Brain microvascular endothelial cell (primary cell): ENCODE data around the gene HYCC2.
"Not testable (repeated sequence)": the region's sequence is repeated elsewhere in the genome, so short reads cannot be mapped to it uniquely, and the experiment has no call there.

ENCODE experiments used
- DNase-seq: peaks from one replicate; pipeline ENCODE4 v3.0.0-alpha.2; 2020
- H3K27ac ChIP-seq: fragments of 250-450 bp; sonication (Bioruptor Pico); 2 replicates; pipeline ENCODE4 v1.5.1; 2020; ENCODE audit warnings: mild to moderate bottlenecking, moderate library complexity
- H3K27me3 ChIP-seq: fragments of 250-450 bp; sonication (Bioruptor Pico); replicated peaks from 2 replicates; pipeline ENCODE4 v1.5.1; 2020; ENCODE audit warnings: mild to moderate bottlenecking
- H3K36me3 ChIP-seq: fragments of 250-450 bp; sonication (Bioruptor Pico); replicated peaks from 2 replicates; pipeline ENCODE4 v1.5.1; 2020; ENCODE audit warnings: mild to moderate bottlenecking
- H3K4me3 ChIP-seq: 2 replicates; pipeline ENCODE4 v1.5.1; 2011; ENCODE audit warnings: low read depth, mild to moderate bottlenecking, control low read depth, low read length, moderate library complexity
- in situ Hi-C: cut with HindIII; loops from 2 replicates; pipeline ENCODE4 v1.10.0; 2017; ENCODE audit warnings: low sequenced_read_pairs, low pct_ligation_motif_present
- TF ChIP-seq, protein P1 (sequence below): IDR thresholded peaks from 2 replicates; pipeline ENCODE4 v1.5.1; 2011; ENCODE audit warnings: low read depth, mild to moderate bottlenecking, moderate library complexity, low read length, control low read depth, inconsistent platforms; ENCODE audit errors: missing control alignments

Gene HYCC2

DNA sequence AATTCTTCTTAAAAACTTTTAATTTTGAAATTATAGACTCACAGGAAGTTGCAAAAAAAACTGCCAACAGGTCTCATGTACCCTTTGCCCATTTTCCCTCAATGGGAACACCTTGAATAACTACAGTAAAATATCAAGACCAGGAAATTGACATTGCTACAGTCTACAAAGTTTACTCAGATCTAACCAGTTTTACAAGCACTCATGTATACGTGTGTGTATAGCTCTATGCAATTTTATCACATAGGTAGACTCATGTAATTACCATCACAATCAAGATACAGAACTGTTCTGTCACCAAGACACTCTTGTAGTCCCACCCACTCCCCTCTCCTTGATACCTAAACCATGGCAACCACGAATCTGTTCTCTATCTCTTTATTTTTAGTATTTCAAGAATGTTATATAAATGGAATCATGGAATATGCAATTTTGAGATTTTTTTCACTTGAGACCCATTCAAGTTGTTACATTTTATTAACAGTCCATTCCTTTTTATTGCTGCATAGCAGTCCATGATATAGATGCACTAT lies 6.6 kb downstream of the HYCC2 start:
- TF ChIP-seq, protein P1, sequence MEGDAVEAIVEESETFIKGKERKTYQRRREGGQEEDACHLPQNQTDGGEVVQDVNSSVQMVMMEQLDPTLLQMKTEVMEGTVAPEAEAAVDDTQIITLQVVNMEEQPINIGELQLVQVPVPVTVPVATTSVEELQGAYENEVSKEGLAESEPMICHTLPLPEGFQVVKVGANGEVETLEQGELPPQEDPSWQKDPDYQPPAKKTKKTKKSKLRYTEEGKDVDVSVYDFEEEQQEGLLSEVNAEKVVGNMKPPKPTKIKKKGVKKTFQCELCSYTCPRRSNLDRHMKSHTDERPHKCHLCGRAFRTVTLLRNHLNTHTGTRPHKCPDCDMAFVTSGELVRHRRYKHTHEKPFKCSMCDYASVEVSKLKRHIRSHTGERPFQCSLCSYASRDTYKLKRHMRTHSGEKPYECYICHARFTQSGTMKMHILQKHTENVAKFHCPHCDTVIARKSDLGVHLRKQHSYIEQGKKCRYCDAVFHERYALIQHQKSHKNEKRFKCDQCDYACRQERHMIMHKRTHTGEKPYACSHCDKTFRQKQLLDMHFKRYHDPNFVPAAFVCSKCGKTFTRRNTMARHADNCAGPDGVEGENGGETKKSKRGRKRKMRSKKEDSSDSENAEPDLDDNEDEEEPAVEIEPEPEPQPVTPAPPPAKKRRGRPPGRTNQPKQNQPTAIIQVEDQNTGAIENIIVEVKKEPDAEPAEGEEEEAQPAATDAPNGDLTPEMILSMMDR = no peak
- Histone ChIP-seq H3K27ac (no peak overlapping the region), H3K27me3 (no peaks in the 10 kb centered on the region), H3K4me3 (no peak overlapping the region), H3K36me3 (peaks cover 3% of the 10 kb centered on the region)
- no peak for DNase-seq
- in situ Hi-C loops = no loop called here

DNA sequence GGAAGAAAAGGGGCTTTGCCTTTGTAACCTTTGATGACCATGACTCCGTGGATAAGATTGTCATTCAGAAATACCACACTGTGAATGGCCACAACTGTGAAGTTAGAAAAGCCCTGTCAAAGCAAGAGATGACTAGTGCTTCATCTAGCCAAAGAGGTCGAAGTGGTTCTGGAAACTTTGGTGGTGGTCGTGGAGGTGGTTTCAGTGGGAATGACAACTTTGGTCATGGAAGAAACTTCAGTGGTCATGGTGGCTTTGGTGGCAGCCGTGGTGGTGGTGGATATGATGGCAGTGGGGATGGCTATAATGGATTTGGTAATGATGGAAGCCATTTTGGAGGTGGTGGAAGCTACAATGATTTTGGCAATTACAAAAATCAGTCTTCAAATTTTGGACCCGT lies 8.0 kb downstream of the HYCC2 start:
- H3K36me3 ChIP-seq, H3K4me3 ChIP-seq, H3K27me3 ChIP-seq, DNase-seq, H3K27ac ChIP-seq, in situ Hi-C loops: not testable (repeated sequence)

DNA sequence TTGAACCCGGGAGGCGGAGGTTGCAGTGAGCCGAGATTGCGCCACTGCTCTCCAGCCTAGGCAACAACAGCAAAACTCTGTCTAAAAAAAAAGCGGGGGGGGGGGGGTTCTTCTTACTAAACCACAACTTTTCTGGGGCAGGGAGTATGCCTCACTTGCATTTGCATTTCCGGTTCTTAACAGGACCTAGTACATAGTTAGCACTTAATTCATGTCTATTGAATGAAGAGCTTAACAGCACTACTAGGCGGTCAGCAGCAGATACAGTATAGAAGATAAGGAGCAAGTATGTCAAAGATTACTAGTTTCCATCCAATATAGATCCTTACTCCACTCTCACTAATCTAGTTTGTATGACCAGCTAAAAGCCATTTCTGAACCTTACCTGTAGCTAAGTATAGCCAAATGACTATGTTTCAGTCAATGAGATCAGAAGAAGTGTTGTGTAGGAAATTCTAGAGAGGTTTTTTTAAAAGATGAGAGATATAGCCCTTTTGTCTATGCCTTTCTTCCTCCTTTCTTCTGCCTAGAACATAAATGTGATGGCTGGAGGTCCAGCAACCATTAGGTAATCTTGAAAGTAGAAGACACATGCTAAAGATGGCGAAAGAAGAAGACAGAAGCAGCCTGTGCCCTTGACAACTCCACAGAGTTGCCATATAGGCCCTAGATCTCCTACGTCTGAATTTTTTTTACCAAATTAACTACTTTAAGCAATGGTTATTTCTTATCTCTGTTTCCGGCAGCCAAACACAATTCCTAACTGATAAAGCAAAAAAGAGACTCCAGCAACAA lies 11.3 kb downstream of the HYCC2 start:
- no peaks in the 10 kb centered on the region for H3K27me3 ChIP-seq
- no peak overlapping the region for H3K4me3 ChIP-seq
- H3K27ac ChIP-seq = no peak overlapping the region

DNA sequence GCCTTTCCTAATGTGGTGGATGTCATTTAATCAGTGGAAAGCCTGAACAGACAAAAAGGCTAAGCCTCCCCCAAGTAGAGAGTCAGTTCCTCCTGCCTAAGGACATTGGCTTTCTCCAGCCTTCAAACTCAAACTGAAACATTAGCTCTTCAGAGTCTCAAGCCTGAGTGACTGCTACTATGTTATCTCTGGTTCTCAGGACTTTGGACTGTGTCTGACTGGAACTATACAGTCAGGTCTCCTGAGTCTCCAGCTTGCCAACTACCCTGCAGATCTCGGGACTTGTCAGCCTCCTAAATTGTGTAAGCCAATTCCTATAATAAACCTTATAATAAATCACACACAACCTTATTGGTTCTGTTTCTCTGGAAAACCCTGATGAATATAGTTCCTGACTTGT lies 12.6 kb downstream of the HYCC2 start:
- TF ChIP-seq, protein P1 = no peak

More for the DNA sequence above, 11.3 kb downstream of the HYCC2 start:
- TF ChIP-seq, protein P1 = no peak
- peaks cover 3% of the 10 kb centered on the region for H3K36me3 ChIP-seq
- no peak for DNase-seq
- in situ Hi-C loops = no loop called here

DNA sequence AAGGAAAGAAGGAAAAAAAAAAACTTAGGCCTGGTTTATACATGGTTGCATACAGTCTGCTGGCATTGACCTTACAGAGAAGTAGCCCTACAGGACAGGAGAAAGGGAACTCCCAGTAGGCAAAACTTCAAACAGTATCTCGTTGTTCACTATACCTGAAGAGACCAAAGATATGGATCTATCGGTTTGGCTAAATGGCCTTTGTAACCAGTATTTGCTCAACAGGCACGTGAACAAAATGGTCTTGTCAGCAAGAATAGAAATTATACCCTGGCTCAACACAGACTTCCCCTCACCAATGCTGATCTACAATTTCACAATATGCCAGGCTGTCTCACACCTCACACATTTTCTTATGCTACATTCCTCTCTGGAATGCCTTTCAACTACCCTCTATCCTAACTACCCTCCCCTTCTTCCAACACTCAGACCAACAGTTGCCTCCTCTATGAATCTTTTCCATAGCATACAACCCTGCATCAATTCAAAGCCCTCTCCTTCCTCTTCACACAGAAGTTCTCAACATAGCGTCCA lies 13.7 kb downstream of the HYCC2 start:
- Histone ChIP-seq H3K27ac (peak overlapping the region; percentile 41), H3K27me3 (no peaks in the 10 kb centered on the region), H3K4me3 (no peak overlapping the region), H3K36me3 (peaks cover 3% of the 10 kb centered on the region)
- DNase-seq = no peak
- in situ Hi-C loops = no loop called here
- TF ChIP-seq, protein P1 = no peak

More for the DNA sequence above, 12.6 kb downstream of the HYCC2 start:
- Histone ChIP-seq H3K4me3 (no peak overlapping the region), H3K27ac (no peak overlapping the region), H3K36me3 (peaks cover 3% of the 10 kb centered on the region), H3K27me3 (no peaks in the 10 kb centered on the region)
- in situ Hi-C loops = no loop called here
- DNase-seq = no peak

DNA sequence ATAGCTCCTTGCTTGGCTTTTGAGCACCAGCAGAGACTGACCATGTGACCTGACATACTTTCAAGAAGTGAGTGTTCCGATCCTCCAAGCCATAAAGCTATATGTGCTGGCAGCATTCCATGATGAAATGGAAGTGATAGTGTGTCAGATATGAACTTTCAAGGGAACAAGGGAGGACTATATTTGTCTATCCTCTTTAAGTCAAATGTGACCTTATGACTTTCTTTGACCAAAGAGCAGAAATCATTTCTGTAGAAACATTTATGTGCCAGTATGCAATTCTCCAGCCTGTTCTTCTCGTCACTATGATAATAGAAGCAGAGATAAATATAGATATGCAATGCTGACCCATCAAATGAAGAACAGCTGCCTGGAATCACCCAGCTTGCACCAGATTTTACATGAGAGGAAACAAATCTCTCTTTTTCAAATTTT lies 14.4 kb downstream of the HYCC2 start:
- DNase-seq = peak; percentile 31
- H3K27ac ChIP-seq = peak overlapping the region; percentile 41
- no peak overlapping the region for H3K4me3 ChIP-seq
- H3K36me3 ChIP-seq = peaks cover 3% of the 10 kb centered on the region
- no peaks in the 10 kb centered on the region for H3K27me3 ChIP-seq
- TF ChIP-seq, protein P1 = no peak
- in situ Hi-C loops = no loop called here
